Neural cell (in vitro differentiated cells): ENCODE results near the gene KLHL22. TPM values are rescaled to one million over a fixed set of nuclear protein-coding genes. Genes with fewer than 3 reads are reported as not detected.

Experiments
- H2AFZ ChIP-seq: fragments of 200-600, 300-800 bp; sonication (generic), shearing (Covaris generic); 2 replicates; pipeline ENCODE4 v1.6.0; 2014; ENCODE audit warnings: low read depth, mild to moderate bottlenecking, antibody characterized with exemption, low read length, moderate library complexity
- H3F3A ChIP-seq: fragments of 200-600 bp; shearing (Covaris generic); 2 replicates; pipeline ENCODE4 v1.6.1; 2016; ENCODE audit warnings: mild to moderate bottlenecking, moderate library complexity, mixed read lengths, antibody characterized with exemption, low read length; ENCODE audit not compliant: insufficient read depth, poor library complexity, severe bottlenecking
- H3K27ac ChIP-seq: fragments of 200-600, 300-800 bp; sonication (generic), shearing (Covaris generic); 2 replicates; pipeline ENCODE4 v1.5.1; 2014; ENCODE audit warnings: mild to moderate bottlenecking, low read length, moderate library complexity
- H3K27me3 ChIP-seq: fragments of 300-800, 200-600 bp; sonication (generic), shearing (Covaris generic); 2 replicates; pipeline ENCODE4 v1.6.0; 2014; ENCODE audit warnings: mild to moderate bottlenecking, low read depth, low read length, moderate library complexity; ENCODE audit not compliant: insufficient read depth
- H3K36me3 ChIP-seq: fragments of 300-800, 200-600 bp; sonication (generic), shearing (Covaris generic); 2 replicates; pipeline ENCODE4 v1.5.1; 2014; ENCODE audit warnings: mild to moderate bottlenecking, antibody characterized with exemption, low read length, moderate library complexity; ENCODE audit not compliant: insufficient read depth
- H3K4me2 ChIP-seq: fragments of 300-800, 200-600 bp; sonication (generic), shearing (Covaris generic); 2 replicates; pipeline ENCODE4 v1.6.0; 2014; ENCODE audit warnings: mild to moderate bottlenecking, low read length
- H3K4me3 ChIP-seq: fragments of 300-800, 200-600 bp; sonication (generic), shearing (Covaris generic); 2 replicates; pipeline ENCODE4 v1.5.1; 2014; ENCODE audit warnings: mild to moderate bottlenecking, low read length, moderate library complexity
- H3K79me2 ChIP-seq: fragments of 200-600 bp; shearing (Covaris generic); replicated peaks from 2 replicates; pipeline ENCODE4 v1.6.0; 2014; ENCODE audit warnings: mild to moderate bottlenecking, low read length, moderate library complexity; ENCODE audit not compliant: insufficient read depth
- H3K9ac ChIP-seq: fragments of 300-800, 200-600 bp; sonication (generic), shearing (Covaris generic); 2 replicates; pipeline ENCODE4 v1.6.1; 2016; ENCODE audit warnings: mild to moderate bottlenecking, low read length, mixed read lengths
- H3K9me2 ChIP-seq: fragments of 200-600 bp; shearing (Covaris generic); 2 replicates; pipeline ENCODE4 v1.6.1; 2016; ENCODE audit warnings: mild to moderate bottlenecking, low read length, mixed read lengths; ENCODE audit not compliant: insufficient read depth
- H3K9me3 ChIP-seq: fragments of 200-600, 300-800 bp; sonication (generic), shearing (Covaris generic); 2 replicates; pipeline ENCODE4 v1.6.1; 2016; ENCODE audit warnings: mild to moderate bottlenecking, mixed run types, low read length, moderate library complexity, mixed read lengths
- H4K20me1 ChIP-seq: fragments of 200-600 bp; shearing (Covaris generic); 2 replicates; pipeline ENCODE4 v1.6.1; 2016; ENCODE audit warnings: mild to moderate bottlenecking, mixed run types; ENCODE audit not compliant: insufficient read depth
- CTCF ChIP-seq: fragments of 450-650 bp; IDR thresholded peaks from 2 replicates; pipeline ENCODE4 v1.5.1; 2014; ENCODE audit warnings: antibody characterized with exemption, mild to moderate bottlenecking, moderate library complexity; ENCODE audit not compliant: poor library complexity, severe bottlenecking
- EP300 ChIP-seq: fragments of 450-650 bp; conservative IDR thresholded peaks from 2 replicates; pipeline ENCODE4 v1.6.1; 2014; ENCODE audit warnings: antibody characterized with exemption, mild to moderate bottlenecking, moderate library complexity; ENCODE audit not compliant: poor library complexity, severe bottlenecking
- EZH2 ChIP-seq: fragments of 200-600, 300-800 bp; shearing (Covaris generic), sonication (generic); IDR thresholded peaks from 2 replicates; pipeline ENCODE4 v1.6.1; 2014; ENCODE audit warnings: antibody characterized with exemption, low read length, borderline replicate concordance, mild to moderate bottlenecking; ENCODE audit not compliant: insufficient read depth, poor library complexity, severe bottlenecking
- MXI1 ChIP-seq: fragments of 450-650 bp; conservative IDR thresholded peaks from 2 replicates; pipeline ENCODE4 v1.6.1; 2014; ENCODE audit warnings: antibody characterized with exemption, mild to moderate bottlenecking; ENCODE audit not compliant: poor library complexity, severe bottlenecking
- POLR2AphosphoS5 ChIP-seq: IDR thresholded peaks from 2 replicates; pipeline ENCODE4 v1.6.1; 2012
- RAD21 ChIP-seq: fragments of 450-650 bp; conservative IDR thresholded peaks from 2 replicates; pipeline ENCODE4 v1.6.1; 2014; ENCODE audit warnings: antibody characterized with exemption, mild to moderate bottlenecking, moderate library complexity
- REST ChIP-seq: IDR thresholded peaks from 2 replicates; pipeline ENCODE4 v1.6.1; 2012; ENCODE audit warnings: borderline replicate concordance
- SMC3 ChIP-seq: fragments of 450-650 bp; conservative IDR thresholded peaks from 2 replicates; pipeline ENCODE4 v1.6.1; 2014; ENCODE audit warnings: antibody characterized with exemption, mild to moderate bottlenecking, moderate library complexity; ENCODE audit not compliant: poor library complexity
- TAF1 ChIP-seq: IDR thresholded peaks from 2 replicates; pipeline ENCODE4 v1.6.1; 2012; ENCODE audit warnings: low read depth
- polyA plus RNA-seq: library from polyadenylated mRNA; depleted of rRNA; stranded (reverse); fragments of >200 nt; gene quantifications from 2 replicates; pipeline ENCODE4 v1.2.3, GENCODE V29; 2014

Gene KLHL22
- polyA plus RNA-seq, 1 donor from 2014 or later = 59.5 TPM

- Histone ChIP-seq H3K4me2 (no peak overlapping the region), H3K36me3 (no peaks in the 10 kb centered on the region), H3K27me3 (no peaks in the 10 kb centered on the region), H3F3A (no peaks in the 10 kb centered on the region), H3K79me2 (no peaks in the 10 kb centered on the region), H2AFZ (no peak overlapping the region), H3K4me3 (no peak overlapping the region), H3K9me3 (no peaks in the 10 kb centered on the region), H3K9ac (no peak overlapping the region), H3K9me2 (no peaks in the 10 kb centered on the region), H3K27ac (no peak overlapping the region), H4K20me1 (no peaks in the 10 kb centered on the region)
- TF ChIP-seq EZH2 = no peak
- no peak for TF ChIP-seq TAF1
- TF ChIP-seq SMC3 = no peak
- no peak for TF ChIP-seq CTCF
- TF ChIP-seq REST = no peak
- no peak for TF ChIP-seq POLR2AphosphoS5
- TF ChIP-seq MXI1 = no peak
- TF ChIP-seq EP300 = no peak
- TF ChIP-seq RAD21 = no peak
These were observed 86.7 kb downstream of the KLHL22 start for GRCh38 chr22:20408891-20409290.

DNA sequence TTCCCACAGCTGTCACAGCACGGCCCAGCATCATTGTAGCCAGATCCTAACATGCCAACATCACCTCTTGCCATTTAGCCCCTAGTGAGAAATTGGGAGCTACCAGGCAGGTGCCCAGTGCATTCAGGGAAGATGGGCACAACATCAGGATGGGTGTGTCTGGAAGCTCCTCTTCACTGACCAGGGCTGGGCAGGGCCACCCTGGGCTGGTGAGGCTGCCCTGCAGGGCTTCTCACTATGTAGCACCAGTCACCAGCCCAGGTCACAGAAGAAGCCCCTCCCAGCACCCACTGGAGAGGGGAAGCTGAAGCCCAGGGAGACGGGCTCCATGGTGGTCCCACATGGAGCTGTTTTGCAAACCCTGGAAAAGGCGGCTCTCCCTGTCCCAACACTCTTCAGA, 87.8 kb downstream of the KLHL22 start:
- no peak overlapping the region for H2AFZ ChIP-seq
- H3F3A ChIP-seq = no peaks in the 10 kb centered on the region
- no peak overlapping the region for H3K4me2 ChIP-seq
- H4K20me1 ChIP-seq = no peaks in the 10 kb centered on the region
- H3K4me3 ChIP-seq = no peak overlapping the region
- H3K9me2 ChIP-seq = no peaks in the 10 kb centered on the region
- H3K79me2 ChIP-seq = no peaks in the 10 kb centered on the region
- no peaks in the 10 kb centered on the region for H3K9me3 ChIP-seq
- H3K9ac ChIP-seq = no peak overlapping the region
- TF ChIP-seq SMC3 (no peak), MXI1 (no peak), TAF1 (no peak), POLR2AphosphoS5 (no peak), EZH2 (no peak), EP300 (no peak), REST (no peak), RAD21 (no peak), CTCF (no peak)
- H3K27ac ChIP-seq = no peak overlapping the region
- H3K27me3 ChIP-seq = no peaks in the 10 kb centered on the region
- H3K36me3 ChIP-seq = no peaks in the 10 kb centered on the region
